Choroid plexus epithelial cell (primary cell): ENCODE data around the gene PLB1.
A peak's percentile ranks its signal among the peaks of the same experiment; 100 is the strongest.

ENCODE experiments used
- DNase-seq: peaks from one replicate; pipeline ENCODE4 v3.0.0-alpha.2; 2010; ENCODE audit warnings: low read depth
- H3K4me3 ChIP-seq: 2 replicates; pipeline ENCODE4 v1.5.1; 2011; ENCODE audit warnings: low read depth, mild to moderate bottlenecking, control low read depth, low read length, moderate library complexity
- CTCF ChIP-seq: conservative IDR thresholded peaks from 2 replicates; pipeline ENCODE4 v1.5.1; 2011; ENCODE audit warnings: low read depth, mild to moderate bottlenecking, control low read depth, inconsistent platforms, low read length, moderate library complexity

The PLB1 gene

GRCh38 chr2:28564346-28564745 is 68.5 kb downstream of the PLB1 start:
- no peak overlapping the region for H3K4me3 ChIP-seq
- no peak for TF ChIP-seq CTCF
- DNase-seq: no peak

GRCh38 chr2:28565033-28565432 is 69.2 kb downstream of the PLB1 start:
- TF ChIP-seq CTCF: no peak
- H3K4me3 ChIP-seq: no peak overlapping the region
- DNase-seq: no peak

- no peak for TF ChIP-seq CTCF
- H3K4me3 ChIP-seq: no peak overlapping the region
- DNase-seq: no peak
Measured at GRCh38 chr2:28565720-28566295, 69.9 kb downstream of the PLB1 start.

- DNase-seq: peak; percentile 88
- H3K4me3 ChIP-seq: peak overlapping the region; percentile 67
- peak; percentile 90 for TF ChIP-seq CTCF
Measured at GRCh38 chr2:28566521-28567041, 70.7 kb downstream of the PLB1 start.

DNA sequence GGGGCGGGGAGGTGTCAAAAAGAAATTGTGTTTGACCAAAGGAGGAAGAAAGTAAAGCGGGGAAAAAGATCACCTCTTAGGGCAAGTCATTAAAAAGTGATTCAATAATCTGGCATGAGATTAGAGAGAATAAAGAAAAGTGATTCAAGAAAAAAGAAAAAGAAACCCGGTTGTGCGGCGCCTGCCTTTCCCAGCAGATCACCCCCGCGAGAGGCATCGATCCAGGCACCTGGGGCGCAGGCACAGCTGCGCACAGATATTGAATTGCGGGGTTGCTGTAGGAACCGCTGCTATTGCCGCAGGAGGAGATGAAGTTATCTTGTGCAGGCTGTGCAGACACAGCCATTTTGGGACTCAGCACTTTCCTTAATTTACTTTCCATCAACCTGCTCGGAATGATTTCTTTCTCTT is 71.2 kb downstream of the PLB1 start:
- no peak for TF ChIP-seq CTCF
- H3K4me3 ChIP-seq: peak overlapping the region; percentile 67
- DNase-seq: peak; percentile 66

DNA sequence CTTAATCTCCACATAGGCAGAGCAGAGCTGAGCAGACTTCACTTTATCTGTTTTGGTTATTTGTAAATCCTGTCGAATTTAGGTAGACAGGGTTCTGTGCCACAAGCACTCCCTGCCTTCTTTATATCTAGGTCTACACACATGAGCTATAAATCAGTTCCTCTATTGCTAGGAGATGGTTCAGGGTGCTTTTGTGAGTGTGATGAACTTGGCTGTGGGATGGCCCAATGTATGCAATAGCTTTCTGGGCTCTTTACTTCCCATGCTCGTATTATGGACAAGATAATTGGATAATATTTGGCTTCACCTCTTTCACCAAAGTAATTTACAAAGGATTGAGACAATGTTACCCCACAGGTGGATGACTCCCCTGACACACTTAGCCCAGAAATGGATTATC is 72.2 kb downstream of the PLB1 start:
- no peak overlapping the region for H3K4me3 ChIP-seq
- DNase-seq: no peak
- no peak for TF ChIP-seq CTCF

DNA sequence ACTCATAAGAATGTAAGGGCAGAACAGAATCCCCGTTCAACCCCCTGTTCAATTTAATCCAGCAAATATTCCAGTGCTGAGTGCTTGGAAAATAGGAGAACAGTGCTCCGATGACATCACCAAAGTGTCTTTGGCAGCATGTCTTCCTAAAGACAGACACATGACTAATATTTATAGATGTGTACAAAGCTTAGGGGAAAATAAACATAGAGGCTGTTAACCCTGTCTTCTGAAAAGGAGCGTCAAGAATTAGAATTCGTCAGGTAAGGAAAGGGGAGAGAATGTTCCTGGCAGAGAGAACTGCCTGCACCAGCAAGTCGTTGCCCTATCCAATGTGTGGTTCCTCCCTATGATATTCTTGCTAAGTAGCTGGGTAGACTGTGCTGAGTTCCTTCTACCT is 72.7 kb downstream of the PLB1 start:
- TF ChIP-seq CTCF: no peak
- no peak overlapping the region for H3K4me3 ChIP-seq
- no peak for DNase-seq
